Measurements from ENCODE around the gene CAND2.

DNA sequence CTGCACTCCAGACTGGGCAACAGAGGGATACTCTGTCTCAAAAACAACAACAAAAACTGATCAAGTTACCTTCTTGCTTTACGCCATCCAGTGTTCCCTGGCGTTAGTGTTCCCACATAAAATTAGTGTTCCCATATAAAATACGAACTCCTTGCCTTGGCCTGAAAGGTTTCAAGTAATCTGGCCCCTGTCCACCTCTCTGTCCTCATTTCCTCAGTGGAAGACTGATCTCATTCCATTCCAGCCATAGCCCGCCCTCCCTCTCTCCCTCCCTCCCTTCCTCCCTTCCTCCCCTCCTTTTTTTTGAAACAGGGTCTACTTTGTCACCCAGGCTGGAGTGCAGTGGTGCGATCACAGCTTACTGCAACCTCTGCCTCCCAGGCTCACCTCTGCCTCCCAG lies 2.8 kb upstream of the CAND2 start:
- TF ChIP-seq, protein P1, sequence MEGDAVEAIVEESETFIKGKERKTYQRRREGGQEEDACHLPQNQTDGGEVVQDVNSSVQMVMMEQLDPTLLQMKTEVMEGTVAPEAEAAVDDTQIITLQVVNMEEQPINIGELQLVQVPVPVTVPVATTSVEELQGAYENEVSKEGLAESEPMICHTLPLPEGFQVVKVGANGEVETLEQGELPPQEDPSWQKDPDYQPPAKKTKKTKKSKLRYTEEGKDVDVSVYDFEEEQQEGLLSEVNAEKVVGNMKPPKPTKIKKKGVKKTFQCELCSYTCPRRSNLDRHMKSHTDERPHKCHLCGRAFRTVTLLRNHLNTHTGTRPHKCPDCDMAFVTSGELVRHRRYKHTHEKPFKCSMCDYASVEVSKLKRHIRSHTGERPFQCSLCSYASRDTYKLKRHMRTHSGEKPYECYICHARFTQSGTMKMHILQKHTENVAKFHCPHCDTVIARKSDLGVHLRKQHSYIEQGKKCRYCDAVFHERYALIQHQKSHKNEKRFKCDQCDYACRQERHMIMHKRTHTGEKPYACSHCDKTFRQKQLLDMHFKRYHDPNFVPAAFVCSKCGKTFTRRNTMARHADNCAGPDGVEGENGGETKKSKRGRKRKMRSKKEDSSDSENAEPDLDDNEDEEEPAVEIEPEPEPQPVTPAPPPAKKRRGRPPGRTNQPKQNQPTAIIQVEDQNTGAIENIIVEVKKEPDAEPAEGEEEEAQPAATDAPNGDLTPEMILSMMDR (conservative IDR thresholded peaks at IDR 0.05; ENCODE audit: low read depth, low read length) = no peak
- no peak for TF ChIP-seq EZH2 (IDR thresholded peaks at IDR 0.05; ENCODE audit: borderline replicate concordance, low read depth, low read length, poor library complexity, severe bottlenecking)
